Kidney (tissue), 14 donors: ENCODE measurements around the gene OGG1. TPM values are rescaled to one million over a fixed set of nuclear protein-coding genes. Genes with fewer than 3 reads are reported as not detected.
A peak's percentile ranks its signal among the peaks of the same experiment; 100 is the strongest.
"Not testable (repeated sequence)": the region's sequence is repeated elsewhere in the genome, so short reads cannot be mapped to it uniquely, and the experiment has no call there.

ENCODE experiments used
- DNase-seq, 5 donors: peaks; one replicate each; pipeline ENCODE4 v3.0.0-alpha.2; 2013 to 2020
- FAIRE-seq: peaks from 2 replicates; lab custom pipeline; 2012; peaks lifted over from hg19 to GRCh38; lab: Jason Lieb, UNC
- H3K27ac ChIP-seq, 2 donors: one replicate each; pipeline ENCODE4 v1.7.0; 2013; ENCODE audit warnings: low read depth in 2 of 2, low read length in 2 of 2, inconsistent platforms in 1 of 2
- H3K27me3 ChIP-seq: one replicate; pipeline ENCODE4 v1.7.1; 2013; ENCODE audit warnings: low read length, inconsistent platforms; ENCODE audit not compliant: control insufficient read depth, insufficient read depth
- H3K36me3 ChIP-seq, 3 donors: one replicate each; pipeline versions ENCODE4 v1.7.0 to v1.7.1; 2013; ENCODE audit warnings: low read length in 3 of 3, control low read depth in 1 of 3, inconsistent platforms in 1 of 3; ENCODE audit not compliant: insufficient read depth in 3 of 3, control insufficient read depth in 2 of 3
- H3K4me1 ChIP-seq, 3 donors: one replicate each; pipeline versions ENCODE4 v1.7.0 to v1.7.1; 2013; ENCODE audit warnings: low read length in 3 of 3, inconsistent platforms in 1 of 3, low read depth in 1 of 3; ENCODE audit not compliant: control insufficient read depth in 2 of 3, insufficient read depth in 2 of 3
- H3K4me3 ChIP-seq, 3 donors: one replicate each; pipeline versions ENCODE4 v1.7.0 to v1.8.1; 2013; ENCODE audit warnings: low read length in 3 of 3, control low read depth in 1 of 3, inconsistent platforms in 1 of 3
- H3K9ac ChIP-seq, 3 donors: one replicate each; pipeline versions ENCODE4 v1.7.0 to v1.7.1; 2013; ENCODE audit warnings: low read length in 3 of 3, control low read depth in 1 of 3, inconsistent platforms in 1 of 3
- H3K9me3 ChIP-seq, 3 donors: one replicate each; pipeline versions ENCODE4 v1.7.0 to v1.7.1; 2013; ENCODE audit warnings: low read length in 3 of 3, control low read depth in 1 of 3, inconsistent platforms in 1 of 3; ENCODE audit not compliant: control insufficient read depth in 2 of 3, insufficient read depth in 1 of 3
- intact Hi-C: fragments of 100-400 bp; cut with DNase I; formaldehyde crosslinking; loops from one replicate; pipeline ENCODE4 v1.11.1; 2022
- polyA plus RNA-seq: library from polyadenylated mRNA; stranded (reverse); fragments of 350-450 nt; fragmentation: Illumina TruSeq; extraction: RNeasy Lipid Tissue Mini Kit (QIAGEN cat#74804); gene quantifications from one replicate; pipeline ENCODE4 v1.2.3, GENCODE V29; 2014; ENCODE audit warnings: low read depth, low replicate concordance; ENCODE audit not compliant: insufficient read depth
- total RNA-seq: library from RNA; stranded (reverse); fragmentation: NEBNext Ultra II Directional; extraction: Animal tissue kit (Norgen Biotek cat#: 25700); gene quantifications from one replicate; pipeline ENCODE4 v1.2.1, GENCODE V29; 2021
- TF ChIP-seq, protein P1 (sequence below): IDR thresholded peaks from 3 replicates; pipeline ENCODE4 v1.5.1; 2012; ENCODE audit warnings: mild to moderate bottlenecking, moderate library complexity, borderline replicate concordance; ENCODE audit not compliant: insufficient read depth; ENCODE audit errors: extremely low read depth
- donor health status: control.
- donor health status: control.
- donor health status: control.
- donor health status: control.
- donor health status: control.
- donor health status: DM: yes; HTN: yes; CAD: no.
- donor health status: Normal renal cell carcinoma (clear cell type).

Gene OGG1
- total and polyA plus RNA-seq, 2 donors from 2014 or later, result 31.1 to 51.6 TPM

DNA sequence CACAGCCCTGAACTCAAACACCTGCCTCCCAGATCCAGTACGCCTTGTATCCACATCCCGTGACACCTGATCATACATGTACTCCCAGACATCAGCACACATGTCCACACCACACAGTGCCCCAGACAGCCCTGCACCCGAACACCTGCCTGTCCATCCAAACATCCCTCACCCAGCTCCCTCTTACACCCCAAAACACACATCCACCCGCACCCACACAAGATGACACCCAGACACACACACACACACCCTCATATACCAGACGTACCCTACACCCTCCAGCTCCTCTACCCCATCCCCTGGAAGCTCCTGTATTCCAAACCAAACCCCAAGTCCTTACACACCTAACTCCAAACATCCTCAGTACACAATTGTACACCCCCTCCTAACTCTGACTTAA lies 19.3 kb downstream of the OGG1 start:
- intact Hi-C loops, result no loop called here
- no peak for FAIRE-seq
- H3K4me1 ChIP-seq, result peaks cover 0 to 29% (median 27%) of the 10 kb centered on the region in 3 donors
- DNase-seq, result no peak
- H3K9me3 ChIP-seq, result no peaks in the 10 kb centered on the region
- H3K9ac ChIP-seq, result peak overlapping the region; percentile 2 to 98 (median 79)
- TF ChIP-seq, protein P1, sequence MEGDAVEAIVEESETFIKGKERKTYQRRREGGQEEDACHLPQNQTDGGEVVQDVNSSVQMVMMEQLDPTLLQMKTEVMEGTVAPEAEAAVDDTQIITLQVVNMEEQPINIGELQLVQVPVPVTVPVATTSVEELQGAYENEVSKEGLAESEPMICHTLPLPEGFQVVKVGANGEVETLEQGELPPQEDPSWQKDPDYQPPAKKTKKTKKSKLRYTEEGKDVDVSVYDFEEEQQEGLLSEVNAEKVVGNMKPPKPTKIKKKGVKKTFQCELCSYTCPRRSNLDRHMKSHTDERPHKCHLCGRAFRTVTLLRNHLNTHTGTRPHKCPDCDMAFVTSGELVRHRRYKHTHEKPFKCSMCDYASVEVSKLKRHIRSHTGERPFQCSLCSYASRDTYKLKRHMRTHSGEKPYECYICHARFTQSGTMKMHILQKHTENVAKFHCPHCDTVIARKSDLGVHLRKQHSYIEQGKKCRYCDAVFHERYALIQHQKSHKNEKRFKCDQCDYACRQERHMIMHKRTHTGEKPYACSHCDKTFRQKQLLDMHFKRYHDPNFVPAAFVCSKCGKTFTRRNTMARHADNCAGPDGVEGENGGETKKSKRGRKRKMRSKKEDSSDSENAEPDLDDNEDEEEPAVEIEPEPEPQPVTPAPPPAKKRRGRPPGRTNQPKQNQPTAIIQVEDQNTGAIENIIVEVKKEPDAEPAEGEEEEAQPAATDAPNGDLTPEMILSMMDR, result no peak
- no peaks in the 10 kb centered on the region for H3K36me3 ChIP-seq
- peak overlapping the region; percentile 36 to 77 for H3K27ac ChIP-seq
- peak overlapping the region; percentile 5 to 73 (median 62) for H3K4me3 ChIP-seq
- no peaks in the 10 kb centered on the region for H3K27me3 ChIP-seq

DNA sequence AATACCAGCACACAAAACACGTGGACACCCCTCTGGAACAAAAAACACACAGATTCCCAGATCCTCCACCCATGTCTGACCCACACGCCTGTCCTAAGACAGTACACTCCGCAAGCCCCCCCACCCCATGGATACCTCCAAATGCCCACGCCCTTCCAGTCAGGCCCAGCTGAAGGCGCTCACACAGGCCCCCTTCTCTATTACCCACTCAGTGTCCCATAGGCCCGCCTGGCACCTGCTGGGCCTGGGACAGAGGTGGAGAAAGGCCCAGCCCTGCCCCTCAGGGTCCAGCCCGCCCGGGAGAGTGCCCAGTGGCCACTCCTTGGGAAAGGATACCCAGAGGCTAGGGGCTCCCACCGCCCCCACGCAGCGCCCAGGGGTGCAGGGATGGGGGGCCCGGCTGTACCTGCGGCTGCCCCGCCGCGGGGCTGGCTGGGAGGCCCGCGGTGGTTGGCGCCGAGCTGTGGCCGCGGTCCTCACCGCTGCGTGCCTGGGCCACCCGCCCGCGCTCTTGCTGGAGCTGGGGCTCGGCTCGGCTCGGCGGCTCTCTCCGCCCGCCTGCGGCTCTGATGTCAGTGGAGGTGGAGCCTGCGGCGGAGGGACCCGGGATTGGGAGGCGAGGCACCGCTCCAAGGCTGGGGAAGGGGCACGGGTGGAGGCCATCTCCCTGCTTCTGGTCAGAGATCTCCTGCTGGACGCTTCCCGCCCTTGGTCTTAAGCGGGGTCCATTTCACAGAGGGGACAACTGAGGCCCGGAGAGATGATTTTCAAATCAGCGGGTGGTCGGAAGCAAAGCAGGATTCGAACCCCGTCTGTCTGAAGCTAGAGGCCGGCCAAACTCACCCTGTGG lies 19.9 kb downstream of the OGG1 start, which contains the start of gene CAMK1:
Gene CAMK1 (minus strand): TSS at position 522 of the 850 bp plus-strand sequence. CDS start 2,198 bp downstream, outside the sequence.
- FAIRE-seq (no peak), DNase-seq (peak; percentile 86 to 95 (median 90))
- no peaks in the 10 kb centered on the region for H3K9me3 ChIP-seq
- TF ChIP-seq, protein P1, result no peak
- H3K36me3 ChIP-seq, result no peaks in the 10 kb centered on the region
- no peaks in the 10 kb centered on the region for H3K27me3 ChIP-seq
- H3K27ac ChIP-seq, result peak within 1 kb of the TSS; percentile 77 to 91
- peak within 1 kb of the TSS; percentile 2 to 98 (median 79) for H3K9ac ChIP-seq
- H3K4me1 ChIP-seq, result peaks cover 0 to 29% (median 27%) of the 10 kb centered on the region in 3 donors
- H3K4me3 ChIP-seq, result peak within 1 kb of the TSS; percentile 56 to 73 (median 73)
- intact Hi-C loops, result no loop called here

DNA sequence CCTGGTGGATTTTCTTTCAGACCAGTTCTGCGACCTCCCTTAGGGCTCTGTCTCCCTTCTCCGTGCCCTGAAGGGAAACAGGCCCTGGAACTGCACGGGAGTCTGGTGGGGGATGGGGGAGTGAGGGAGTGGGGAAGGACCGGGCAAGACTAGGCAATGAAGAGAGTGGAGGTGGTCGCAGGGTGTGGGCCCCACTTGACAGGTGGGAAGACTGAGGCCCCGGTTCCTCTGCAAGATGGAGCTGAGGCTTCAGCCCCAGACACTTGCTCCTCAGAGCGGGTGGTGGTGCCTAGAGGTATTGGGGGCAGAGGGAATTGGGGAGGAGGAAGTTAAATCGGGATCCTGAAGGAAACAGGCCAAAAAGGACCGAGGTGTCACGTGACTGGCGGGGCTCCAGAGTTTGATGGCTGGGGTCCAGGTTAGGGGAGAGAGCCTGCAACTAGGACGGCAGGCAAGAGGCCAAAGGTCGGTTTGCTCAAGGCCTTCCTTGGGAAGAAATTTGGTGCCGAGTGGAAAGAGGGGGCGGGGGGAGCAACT lies 20.6 kb downstream of the OGG1 start:
- H3K4me3 ChIP-seq, result peak overlapping the region; percentile 56 to 73 (median 73)
- FAIRE-seq, result no peak
- peak overlapping the region; percentile 77 to 91 for H3K27ac ChIP-seq
- peak overlapping the region in 2 of 3 donors; percentile 75 to 98 for H3K9ac ChIP-seq
- H3K4me1 ChIP-seq, result peaks cover 0 to 29% (median 27%) of the 10 kb centered on the region in 3 donors
- no peaks in the 10 kb centered on the region for H3K9me3 ChIP-seq
- peak; percentile 56 to 95 (median 76) for DNase-seq
- no peaks in the 10 kb centered on the region for H3K27me3 ChIP-seq
- no peaks in the 10 kb centered on the region for H3K36me3 ChIP-seq
- TF ChIP-seq, protein P1, result no peak
- intact Hi-C loops, result no loop called here

DNA sequence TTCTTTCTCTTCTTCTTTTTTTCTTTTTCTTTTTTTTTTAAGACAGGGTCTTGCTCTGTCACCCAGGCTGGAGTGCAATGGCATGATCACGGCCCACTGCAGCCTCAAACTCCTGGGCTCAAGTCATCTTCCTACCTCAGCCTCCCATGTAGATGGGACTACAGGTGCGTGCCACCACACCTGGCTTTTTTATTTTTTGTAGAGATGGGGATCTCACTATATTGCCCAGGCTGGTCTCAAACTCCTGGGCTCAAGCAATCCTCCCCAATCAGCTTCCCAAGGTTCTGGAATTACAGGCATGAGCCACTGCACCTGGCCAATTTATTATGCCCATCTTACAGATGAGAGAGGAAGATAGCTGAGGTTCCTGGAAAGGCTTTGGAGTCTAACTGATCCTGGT lies 21.3 kb downstream of the OGG1 start:
- H3K36me3 ChIP-seq, H3K27me3 ChIP-seq, DNase-seq, H3K9ac ChIP-seq, intact Hi-C loops, FAIRE-seq, H3K9me3 ChIP-seq: not testable (repeated sequence)
- Histone ChIP-seq H3K4me1 (peaks cover 0 to 27% (median 26%) of the 10 kb centered on the region in 3 donors), H3K27ac (peak overlapping the region; percentile 45 to 77), H3K4me3 (peak overlapping the region in 1 of 3 donors; percentile 73)
